ENCODE results near the gene RAB3A. TPM values are rescaled to one million over a fixed set of nuclear protein-coding genes. Genes with fewer than 3 reads are reported as not detected.
A peak's percentile ranks its signal among the peaks of the same experiment; 100 is the strongest.

The RAB3A gene
- polyA plus RNA-seq, 1 experiment, result 2.8 TPM

- peaks cover 5% of the 10 kb centered on the region for H3K27me3 ChIP-seq (ENCODE audit: control insufficient read depth, insufficient read depth, low read length)
- POLR2A ChIA-PET, result no interaction called here
- no peak overlapping the region for H3K4me3 ChIP-seq (ENCODE audit: low read depth, low read length)
- TF ChIP-seq CTCF (IDR thresholded peaks at IDR 0.05; ENCODE audit: low read depth, low read length), result no peak
- no peak overlapping the region for H3K27ac ChIP-seq (ENCODE audit: low read depth, low read length)
- CTCF ChIA-PET, result interaction anchor here (0.9 to 1.2 kb wide), 3 partner anchors 13 to 77 kb away, joined by 3 to 4 read pairs (median 3); no protein-coding TSS in a partner anchor
- no peak for DNase-seq (ENCODE audit: low read depth, low spot score)
- H3K9me3 ChIP-seq (ENCODE audit: control insufficient read depth, insufficient read depth, low read length), result no peaks in the 10 kb centered on the region; the same call in 1 of the 2 replicates
These were observed 28.9 kb downstream of the RAB3A start for GRCh38 chr19:18174983-18175382.

- Histone ChIP-seq H3K27ac (ENCODE audit: low read depth, low read length) (no peak within 1 kb of the TSS), H3K27me3 (ENCODE audit: control insufficient read depth, insufficient read depth, low read length) (peaks cover 5% of the 10 kb centered on the region), H3K4me3 (ENCODE audit: low read depth, low read length) (peak within 1 kb of the TSS; percentile 73), H3K9me3 (ENCODE audit: control insufficient read depth, insufficient read depth, low read length) (no peaks in the 10 kb centered on the region; the same call in 1 of the 2 replicates)
- no peak for TF ChIP-seq CTCF (IDR thresholded peaks at IDR 0.05; ENCODE audit: low read depth, low read length)
- ChIA-PET CTCF (interaction anchor here (0.9 to 1.2 kb wide), 2 partner anchors 60 to 79 kb away, joined by 3 to 4 read pairs; no protein-coding TSS in a partner anchor), POLR2A (no interaction called here)
- DNase-seq (ENCODE audit: low read depth, low spot score), result no peak
These were observed 30.1 kb downstream of the RAB3A start, which contains the start of gene IFI30 for GRCh38 chr19:18173572-18174288. Gene IFI30, plus strand, starts transcription at chr19:18173813. Its CDS starts 29 bp downstream, at chr19:18173842.

- ChIA-PET CTCF (interaction anchor here (0.6 to 1.4 kb wide), 2 partner anchors 156 to 303 kb away, joined by 3 to 7 read pairs; no protein-coding TSS in a partner anchor), POLR2A (no interaction called here)
- H3K4me3 ChIP-seq (ENCODE audit: low read depth, low read length), result peak overlapping the region; percentile 73
- TF ChIP-seq CTCF (IDR thresholded peaks at IDR 0.05; ENCODE audit: low read depth, low read length), result no peak
- H3K27me3 ChIP-seq (ENCODE audit: control insufficient read depth, insufficient read depth, low read length), result peaks cover 5% of the 10 kb centered on the region
- H3K9me3 ChIP-seq (ENCODE audit: control insufficient read depth, insufficient read depth, low read length), result no peaks in the 10 kb centered on the region; the same call in 1 of the 2 replicates
- no peak overlapping the region for H3K27ac ChIP-seq (ENCODE audit: low read depth, low read length)
- DNase-seq (ENCODE audit: low read depth, low spot score), result no peak
These were observed 30.7 kb downstream of the RAB3A start for GRCh38 chr19:18173054-18173571.

GRCh38 chr19:18172331-18173053 is 31.4 kb downstream of the RAB3A start:
- no peak for DNase-seq (ENCODE audit: low read depth, low spot score)
- TF ChIP-seq CTCF (IDR thresholded peaks at IDR 0.05; ENCODE audit: low read depth, low read length), result no peak
- Histone ChIP-seq H3K9me3 (ENCODE audit: control insufficient read depth, insufficient read depth, low read length) (no peaks in the 10 kb centered on the region; the same call in 1 of the 2 replicates), H3K27ac (ENCODE audit: low read depth, low read length) (no peak overlapping the region), H3K27me3 (ENCODE audit: control insufficient read depth, insufficient read depth, low read length) (peaks cover 5% of the 10 kb centered on the region), H3K4me3 (ENCODE audit: low read depth, low read length) (no peak overlapping the region)
- CTCF ChIA-PET, result interaction anchor here (0.6 to 2.4 kb wide), 3 partner anchors 59 to 302 kb away, joined by 3 to 10 read pairs (median 7); no protein-coding TSS in a partner anchor
- POLR2A ChIA-PET, result no interaction called here

Measured in AG04450 (cell line).